Liver (tissue), 9 donors: ENCODE results near the gene LCN10. TPM values are rescaled to one million over a fixed set of nuclear protein-coding genes. Genes with fewer than 3 reads are reported as not detected.

Experiments
- DNase-seq: peaks from one replicate; pipeline ENCODE4 v3.0.0-alpha.2; 2017; ENCODE audit warnings: low spot score
- H3K27ac ChIP-seq, 2 donors: one replicate each; pipeline ENCODE4 v1.7.0; 2013; ENCODE audit warnings: inconsistent platforms in 2 of 2, low read length in 2 of 2, control low read depth in 1 of 2, low read depth in 1 of 2, mild to moderate bottlenecking in 1 of 2
- H3K27me3 ChIP-seq, 4 donors: one replicate each; pipeline versions ENCODE4 v1.6.1 to v1.7.0; 2013; ENCODE audit warnings: low read length in 3 of 4, inconsistent platforms in 1 of 4, mild to moderate bottlenecking in 1 of 4, moderate library complexity in 1 of 4; ENCODE audit not compliant: control insufficient read depth in 4 of 4, insufficient read depth in 4 of 4
- H3K36me3 ChIP-seq, 4 donors: one replicate each; pipeline versions ENCODE4 v1.6.1 to v1.7.0; 2013; ENCODE audit warnings: low read length in 3 of 4, mild to moderate bottlenecking in 3 of 4, low read depth in 1 of 4, moderate library complexity in 1 of 4; ENCODE audit not compliant: control insufficient read depth in 4 of 4, insufficient read depth in 3 of 4
- H3K4me1 ChIP-seq, 4 donors: one replicate each; pipeline versions ENCODE4 v1.6.1 to v1.7.0; 2013; ENCODE audit warnings: low read length in 3 of 4, mild to moderate bottlenecking in 3 of 4, moderate library complexity in 1 of 4; ENCODE audit not compliant: control insufficient read depth in 4 of 4, insufficient read depth in 4 of 4
- H3K4me3 ChIP-seq, 3 donors: one replicate each; pipeline versions ENCODE4 v1.6.1 to v1.7.0; 2013; ENCODE audit warnings: low read length in 3 of 3, control low read depth in 1 of 3, low read depth in 1 of 3, mild to moderate bottlenecking in 1 of 3
- H3K9ac ChIP-seq, 2 donors: one replicate each; pipeline ENCODE4 v1.7.0; 2013; ENCODE audit warnings: low read length in 2 of 2, mild to moderate bottlenecking in 2 of 2, moderate library complexity in 2 of 2, control low read depth in 1 of 2, low read depth in 1 of 2
- H3K9me3 ChIP-seq, 4 donors: one replicate each; pipeline versions ENCODE4 v1.6.1 to v1.7.0; 2013; ENCODE audit warnings: low read length in 3 of 4; ENCODE audit not compliant: control insufficient read depth in 4 of 4
- ATF3 ChIP-seq: IDR thresholded peaks from 2 replicates; pipeline ENCODE4 v1.6.1; 2016; ENCODE audit warnings: antibody characterized with exemption
- EGR1 ChIP-seq, 2 donors: IDR thresholded peaks; 2 replicates each; pipeline ENCODE4 v1.6.1; 2016 to 2018; ENCODE audit warnings: antibody characterized with exemption in 2 of 2, low read depth in 2 of 2
- FOXA1 ChIP-seq: IDR thresholded peaks from 2 replicates; pipeline ENCODE4 v1.6.1; 2016; ENCODE audit warnings: antibody characterized with exemption
- HNF4A ChIP-seq, 2 donors: conservative IDR thresholded peaks; 2 replicates each; pipeline ENCODE4 v1.6.1; 2016; ENCODE audit warnings: antibody characterized with exemption in 2 of 2, mild to moderate bottlenecking in 2 of 2
- HNF4G ChIP-seq: IDR thresholded peaks from 2 replicates; pipeline ENCODE4 v1.6.1; 2016; ENCODE audit warnings: antibody characterized with exemption
- JUND ChIP-seq, 2 donors: IDR thresholded peaks; 2 replicates each; pipeline ENCODE4 v1.6.1; 2016; ENCODE audit warnings: antibody characterized with exemption in 2 of 2
- RAD21 ChIP-seq, 2 donors: IDR thresholded peaks; 2 replicates each; pipeline ENCODE4 v1.6.1; 2016; ENCODE audit warnings: antibody characterized with exemption in 2 of 2, mild to moderate bottlenecking in 2 of 2
- RXRA ChIP-seq, 2 donors: IDR thresholded peaks; 2 replicates each; pipeline ENCODE4 v1.6.1; 2017 to 2018; ENCODE audit warnings: antibody characterized with exemption in 2 of 2, mild to moderate bottlenecking in 1 of 2
- SP1 ChIP-seq: IDR thresholded peaks from 2 replicates; pipeline ENCODE4 v1.6.1; 2018; ENCODE audit warnings: antibody characterized with exemption, mild to moderate bottlenecking
- TAF1 ChIP-seq: conservative IDR thresholded peaks from 2 replicates; pipeline ENCODE4 v1.6.1; 2016; ENCODE audit warnings: antibody characterized with exemption, mild to moderate bottlenecking
- ZBTB33 ChIP-seq: IDR thresholded peaks from 2 replicates; pipeline ENCODE4 v1.6.1; 2016; ENCODE audit warnings: antibody characterized with exemption
- WGBS: extraction: QIAGEN DNeasy Blood & Tissue Kit; methylation state at CpG from one replicate; pipeline ENCODE4 v1.1.7; 2013; 5-methylcytosine and 5-hydroxymethylcytosine counted together
- polyA plus RNA-seq, 2 donors: library from polyadenylated mRNA; stranded (reverse) in 1 of 2; unstranded in 1 of 2; fragments of 200-250 nt in 1 of 2; fragments of >200 nt in 1 of 2; fragmentation: Nextera tagmentation in 1 of 2; extraction: Ambion mirVana in 1 of 2; gene quantifications; one replicate each; pipeline versions ENCODE4 v1.2.1 to v1.2.3, GENCODE V29; 2013 to 2015
- total RNA-seq, 2 donors: library from RNA; depleted of rRNA; stranded (reverse); fragments of >200 nt; gene quantifications; one replicate each; pipeline ENCODE4 v1.2.3, GENCODE V29; 2014
- TF ChIP-seq, protein P1 (sequence below): fragments of 150-350 bp; IDR thresholded peaks from 2 replicates; pipeline ENCODE4 v1.5.1; 2017; ENCODE audit warnings: improper control_type of control experiment, low read depth, low read length; ENCODE audit not compliant: missing input control
- TF ChIP-seq, protein P2 (sequence below): IDR thresholded peaks from 2 replicates; pipeline ENCODE4 v1.6.1; 2016; ENCODE audit warnings: antibody characterized with exemption
- TF ChIP-seq, protein P3 (sequence below): IDR thresholded peaks from 2 replicates; pipeline ENCODE4 v1.6.1; 2016; ENCODE audit warnings: antibody characterized with exemption, mild to moderate bottlenecking
- donor health status: healthy.
- donor health status: healthy.
- donor health status: healthy.
- donor health status: healthy.
- donor health status: healthy.

LCN10 gene
- total and polyA plus RNA-seq, 4 donors: 0.08 to 0.14 (median 0.11) TPM

- Histone ChIP-seq H3K4me1 (no peaks in the 10 kb centered on the region), H3K27ac (no peak within 1 kb of the TSS), H3K4me3 (no peak within 1 kb of the TSS), H3K9ac (no peak within 1 kb of the TSS), H3K9me3 (peaks cover 0 to 10% (median 1%) of the 10 kb centered on the region in 4 donors), H3K27me3 (no peaks in the 10 kb centered on the region), H3K36me3 (no peaks in the 10 kb centered on the region)
- TF ChIP-seq TAF1 (no peak), ATF3 (no peak), EGR1 (IDR thresholded peaks at IDR 0.05; ENCODE audit: low read depth in 2 of 2) (no peak), RAD21 (IDR thresholded peaks at IDR 0.05) (no peak), JUND (IDR thresholded peaks at IDR 0.05) (no peak), HNF4A (conservative IDR thresholded peaks at IDR 0.05) (no peak), ZBTB33 (no peak), HNF4G (no peak)
- TF ChIP-seq, protein P1, sequence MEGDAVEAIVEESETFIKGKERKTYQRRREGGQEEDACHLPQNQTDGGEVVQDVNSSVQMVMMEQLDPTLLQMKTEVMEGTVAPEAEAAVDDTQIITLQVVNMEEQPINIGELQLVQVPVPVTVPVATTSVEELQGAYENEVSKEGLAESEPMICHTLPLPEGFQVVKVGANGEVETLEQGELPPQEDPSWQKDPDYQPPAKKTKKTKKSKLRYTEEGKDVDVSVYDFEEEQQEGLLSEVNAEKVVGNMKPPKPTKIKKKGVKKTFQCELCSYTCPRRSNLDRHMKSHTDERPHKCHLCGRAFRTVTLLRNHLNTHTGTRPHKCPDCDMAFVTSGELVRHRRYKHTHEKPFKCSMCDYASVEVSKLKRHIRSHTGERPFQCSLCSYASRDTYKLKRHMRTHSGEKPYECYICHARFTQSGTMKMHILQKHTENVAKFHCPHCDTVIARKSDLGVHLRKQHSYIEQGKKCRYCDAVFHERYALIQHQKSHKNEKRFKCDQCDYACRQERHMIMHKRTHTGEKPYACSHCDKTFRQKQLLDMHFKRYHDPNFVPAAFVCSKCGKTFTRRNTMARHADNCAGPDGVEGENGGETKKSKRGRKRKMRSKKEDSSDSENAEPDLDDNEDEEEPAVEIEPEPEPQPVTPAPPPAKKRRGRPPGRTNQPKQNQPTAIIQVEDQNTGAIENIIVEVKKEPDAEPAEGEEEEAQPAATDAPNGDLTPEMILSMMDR: no peak
- TF ChIP-seq, protein P2, sequence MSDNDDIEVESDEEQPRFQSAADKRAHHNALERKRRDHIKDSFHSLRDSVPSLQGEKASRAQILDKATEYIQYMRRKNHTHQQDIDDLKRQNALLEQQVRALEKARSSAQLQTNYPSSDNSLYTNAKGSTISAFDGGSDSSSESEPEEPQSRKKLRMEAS: no peak
- DNase-seq: no peak
- 87% methylated on average over 8 of the region's 8 CpGs for WGBS
These were observed 5.5 kb upstream of the LCN10 start, which contains the start of gene LCN6 for GRCh38 chr9:136748201-136748600. TSS of gene LCN6 (minus strand) at chr9:136748525. CDS start at chr9:136748483, 42 bp downstream.

DNA sequence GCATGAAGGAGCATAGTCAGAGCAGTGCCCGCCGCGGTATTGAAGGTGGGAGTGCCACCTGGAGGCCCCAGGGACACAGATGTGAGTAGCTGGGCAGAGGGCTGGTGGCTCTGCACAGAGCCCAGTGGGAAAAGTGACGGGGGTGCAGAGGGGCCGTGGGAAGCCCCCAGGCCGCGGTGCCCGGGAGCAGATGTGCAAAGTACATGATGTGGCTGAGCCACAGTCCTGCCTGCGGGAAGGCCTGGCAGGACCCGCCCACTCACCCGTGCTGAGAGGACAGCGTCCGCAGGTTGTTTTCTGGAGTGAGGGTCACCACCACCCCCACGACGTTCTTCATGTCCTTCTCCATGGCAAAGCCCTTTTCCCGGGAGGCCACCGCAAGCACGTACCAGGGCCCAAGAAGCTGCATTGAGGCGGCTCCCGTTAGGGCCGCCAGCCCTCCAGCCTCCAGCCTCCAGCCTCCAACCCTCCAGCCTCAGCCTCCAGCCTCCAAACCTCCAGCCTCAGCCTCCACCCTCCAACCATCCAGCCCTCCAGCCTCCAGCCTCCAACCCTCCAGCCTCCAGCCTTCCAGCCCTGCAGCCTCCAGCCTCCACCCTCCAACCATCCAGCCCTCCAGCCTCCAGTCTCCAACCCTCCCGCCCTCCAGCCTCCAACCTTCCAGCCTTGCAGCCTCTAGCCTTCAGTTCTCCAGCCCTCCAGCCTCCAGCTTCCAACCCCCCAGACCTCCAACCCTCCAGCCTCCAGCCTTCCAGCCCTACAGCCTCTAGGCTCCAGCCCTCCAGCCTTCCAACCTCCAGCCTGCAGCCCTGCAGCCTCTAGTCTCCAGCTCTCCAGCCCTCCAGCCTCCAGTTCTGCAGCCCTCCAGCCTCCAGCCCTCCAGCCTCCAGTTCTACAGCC, 4.7 kb upstream of the LCN10 start:
- Histone ChIP-seq H3K9ac (no peak overlapping the region), H3K4me1 (no peaks in the 10 kb centered on the region), H3K4me3 (no peak overlapping the region), H3K36me3 (no peaks in the 10 kb centered on the region), H3K27me3 (no peaks in the 10 kb centered on the region), H3K27ac (no peak overlapping the region), H3K9me3 (peaks cover 0 to 10% (median 1%) of the 10 kb centered on the region in 4 donors)
- TF ChIP-seq JUND (IDR thresholded peaks at IDR 0.05): no peak
- no peak for TF ChIP-seq SP1
- TF ChIP-seq RXRA (IDR thresholded peaks at IDR 0.05): no peak
- TF ChIP-seq, protein P3, sequence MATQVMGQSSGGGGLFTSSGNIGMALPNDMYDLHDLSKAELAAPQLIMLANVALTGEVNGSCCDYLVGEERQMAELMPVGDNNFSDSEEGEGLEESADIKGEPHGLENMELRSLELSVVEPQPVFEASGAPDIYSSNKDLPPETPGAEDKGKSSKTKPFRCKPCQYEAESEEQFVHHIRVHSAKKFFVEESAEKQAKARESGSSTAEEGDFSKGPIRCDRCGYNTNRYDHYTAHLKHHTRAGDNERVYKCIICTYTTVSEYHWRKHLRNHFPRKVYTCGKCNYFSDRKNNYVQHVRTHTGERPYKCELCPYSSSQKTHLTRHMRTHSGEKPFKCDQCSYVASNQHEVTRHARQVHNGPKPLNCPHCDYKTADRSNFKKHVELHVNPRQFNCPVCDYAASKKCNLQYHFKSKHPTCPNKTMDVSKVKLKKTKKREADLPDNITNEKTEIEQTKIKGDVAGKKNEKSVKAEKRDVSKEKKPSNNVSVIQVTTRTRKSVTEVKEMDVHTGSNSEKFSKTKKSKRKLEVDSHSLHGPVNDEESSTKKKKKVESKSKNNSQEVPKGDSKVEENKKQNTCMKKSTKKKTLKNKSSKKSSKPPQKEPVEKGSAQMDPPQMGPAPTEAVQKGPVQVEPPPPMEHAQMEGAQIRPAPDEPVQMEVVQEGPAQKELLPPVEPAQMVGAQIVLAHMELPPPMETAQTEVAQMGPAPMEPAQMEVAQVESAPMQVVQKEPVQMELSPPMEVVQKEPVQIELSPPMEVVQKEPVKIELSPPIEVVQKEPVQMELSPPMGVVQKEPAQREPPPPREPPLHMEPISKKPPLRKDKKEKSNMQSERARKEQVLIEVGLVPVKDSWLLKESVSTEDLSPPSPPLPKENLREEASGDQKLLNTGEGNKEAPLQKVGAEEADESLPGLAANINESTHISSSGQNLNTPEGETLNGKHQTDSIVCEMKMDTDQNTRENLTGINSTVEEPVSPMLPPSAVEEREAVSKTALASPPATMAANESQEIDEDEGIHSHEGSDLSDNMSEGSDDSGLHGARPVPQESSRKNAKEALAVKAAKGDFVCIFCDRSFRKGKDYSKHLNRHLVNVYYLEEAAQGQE: no peak
- no peak for TF ChIP-seq HNF4A (conservative IDR thresholded peaks at IDR 0.05)
- TF ChIP-seq, protein P2: no peak
- TF ChIP-seq, protein P1: no peak
- TF ChIP-seq FOXA1: no peak
- no peak for TF ChIP-seq RAD21 (IDR thresholded peaks at IDR 0.05)
- no peak for TF ChIP-seq ATF3
- no peak for DNase-seq
- WGBS: 85% methylated on average over 22 of the region's 22 CpGs
